Panc1 (cell line): ENCODE measurements around the gene NEK1. TPM values are rescaled to one million over a fixed set of nuclear protein-coding genes. Genes with fewer than 3 reads are reported as not detected.

ENCODE experiments used
- ATAC-seq: fragments of 200-7000 bp; cut with Tn5 transposase; 2 replicates; pipeline ENCODE4 v1.9.1; 2020; ENCODE audit warnings: mild to moderate bottlenecking, moderate library complexity
- BruUV-seq: library from RNA; stranded (reverse); fragments of 400-500 nt; replicated peaks from 2 replicates; lab custom pipeline; 2021; lab: Mats Ljungman, UMichigan
- CTCF ChIA-PET: fragments of 300-600 bp; sonication (Branson Sonifier 250); formaldehyde crosslinking; loops from one replicate; lab custom pipeline; 2022; ENCODE audit warnings: antibody characterized with exemption; lab: Charles Lee
- POLR2A ChIA-PET: fragments of 300-600 bp; sonication (Branson Sonifier 250); formaldehyde crosslinking; loops from one replicate; lab custom pipeline; 2022; ENCODE audit warnings: antibody characterized with exemption; lab: Charles Lee
- DNase-seq: peaks from one replicate; pipeline ENCODE4 v3.0.0-alpha.2; 2010; ENCODE audit warnings: low read depth, low spot score
- H3K27ac ChIP-seq: 2 replicates; pipeline ENCODE4 v1.5.1; 2011; ENCODE audit warnings: mild to moderate bottlenecking, low read length, inconsistent platforms
- H3K27me3 ChIP-seq: fragments of 200-500 bp; sonication (Bioruptor generic); 2 replicates; pipeline ENCODE4 v1.6.0; 2014; ENCODE audit warnings: low read length, inconsistent platforms; ENCODE audit not compliant: control insufficient read depth, insufficient read depth
- H3K36me3 ChIP-seq: fragments of 200-500 bp; sonication (Bioruptor generic); 2 replicates; pipeline ENCODE4 v1.5.1; 2014; ENCODE audit warnings: inconsistent platforms, mild to moderate bottlenecking, low read length, moderate library complexity; ENCODE audit not compliant: control insufficient read depth, insufficient read depth
- H3K4me1 ChIP-seq: 2 replicates; pipeline ENCODE4 v1.5.1; 2011; ENCODE audit warnings: inconsistent platforms, mild to moderate bottlenecking, low read length, moderate library complexity; ENCODE audit not compliant: control insufficient read depth, insufficient read depth
- H3K4me3 ChIP-seq, 2 experiments: 2 replicates each; pipeline ENCODE4 v1.5.1; 2011 to 2012; ENCODE audit warnings: low read depth in 2 of 2, low read length in 2 of 2, mild to moderate bottlenecking in 2 of 2, inconsistent platforms in 1 of 2, moderate library complexity in 1 of 2
- H3K9me3 ChIP-seq: fragments of 200-500 bp; sonication (Bioruptor generic); 2 replicates; pipeline ENCODE4 v1.5.1; 2014; ENCODE audit warnings: low read depth, mild to moderate bottlenecking, inconsistent platforms, low read length, moderate library complexity; ENCODE audit not compliant: control insufficient read depth, insufficient read depth
- CTCF ChIP-seq: fragments of 450-650 bp; IDR thresholded peaks from 2 replicates; pipeline ENCODE4 v1.5.1; 2017; ENCODE audit warnings: mild to moderate bottlenecking
- POLR2AphosphoS5 ChIP-seq: IDR thresholded peaks from 2 replicates; pipeline ENCODE4 v1.6.1; 2012; ENCODE audit warnings: mild to moderate bottlenecking, low read depth, low read length, moderate library complexity
- REST ChIP-seq, 2 experiments: IDR thresholded peaks; 2 replicates each; pipeline ENCODE4 v1.6.1; 2011 to 2012; ENCODE audit warnings: low read depth in 2 of 2, control low read depth in 1 of 2, low read length in 1 of 2, mild to moderate bottlenecking in 1 of 2, moderate library complexity in 1 of 2; ENCODE audit not compliant: insufficient read depth in 1 of 2
- SIN3A ChIP-seq: IDR thresholded peaks from 2 replicates; pipeline ENCODE4 v1.6.1; 2012; ENCODE audit warnings: low read depth, mild to moderate bottlenecking, low read length, moderate library complexity, borderline replicate concordance; ENCODE audit not compliant: insufficient read depth
- in situ Hi-C: cut with HindIII; loops from 2 replicates; pipeline ENCODE4 v1.10.0; 2016; ENCODE audit warnings: low sequenced_read_pairs, low pct_unique_long_range_greater_than_20kb
- intact Hi-C: fragments of 100-400 bp; cut with micrococcal nuclease; formaldehyde crosslinking; loops from one replicate; pipeline ENCODE4 v1.10.0; 2022; ENCODE audit not compliant: unreplicated experiment
- total RNA-seq: library from RNA; stranded (reverse); gene quantifications from one replicate; pipeline ENCODE4 v1.2.1, GENCODE V29; 2021; ENCODE audit not compliant: unreplicated experiment

The NEK1 gene
- total RNA-seq, 1 experiment from 2014 or later: 9.2 TPM

GRCh38 chr4:169640261-169640870, 28.0 kb upstream of the NEK1 start:
- ATAC-seq (no peak), DNase-seq (no peak)
- POLR2A ChIA-PET: no interaction called here
- H3K9me3 ChIP-seq: no peaks in the 10 kb centered on the region
- H3K27me3 ChIP-seq: no peaks in the 10 kb centered on the region
- no peaks in the 10 kb centered on the region; the same call in 1 of the 2 replicates for H3K36me3 ChIP-seq
- CTCF ChIA-PET: interaction anchor here (0.6 kb wide), 1 partner anchor 8 kb away, joined by 3 read pairs; no protein-coding TSS in a partner anchor
- intact Hi-C loops (no loop called here), in situ Hi-C loops (no loop called here)
- no peak overlapping the region for H3K27ac ChIP-seq
- BruUV-seq: no TSS peak
- TF ChIP-seq SIN3A (no peak), CTCF (no peak), POLR2AphosphoS5 (no peak)
- no peak overlapping the region for H3K4me3 ChIP-seq
- no peaks in the 10 kb centered on the region for H3K4me1 ChIP-seq

GRCh38 chr4:169634975-169635374, 22.6 kb upstream of the NEK1 start:
- H3K9me3 ChIP-seq: no peaks in the 10 kb centered on the region
- in situ Hi-C loops: no loop called here
- H3K27ac ChIP-seq: no peak overlapping the region
- DNase-seq (no peak), ATAC-seq (no peak)
- ChIA-PET CTCF (no interaction called here), POLR2A (no interaction called here)
- no peaks in the 10 kb centered on the region; the same call in 1 of the 2 replicates for H3K36me3 ChIP-seq
- H3K4me1 ChIP-seq: no peaks in the 10 kb centered on the region
- intact Hi-C loops: no loop called here
- no TSS peak for BruUV-seq
- TF ChIP-seq REST (IDR thresholded peaks at IDR 0.05; ENCODE audit: insufficient read depth in 1 of 2, low read depth in 2 of 2, low read length in 1 of 2): no peak
- no peak for TF ChIP-seq CTCF
- no peak overlapping the region for H3K4me3 ChIP-seq
- H3K27me3 ChIP-seq: no peaks in the 10 kb centered on the region
